Measurements from ENCODE around the gene GPS2.

DNA sequence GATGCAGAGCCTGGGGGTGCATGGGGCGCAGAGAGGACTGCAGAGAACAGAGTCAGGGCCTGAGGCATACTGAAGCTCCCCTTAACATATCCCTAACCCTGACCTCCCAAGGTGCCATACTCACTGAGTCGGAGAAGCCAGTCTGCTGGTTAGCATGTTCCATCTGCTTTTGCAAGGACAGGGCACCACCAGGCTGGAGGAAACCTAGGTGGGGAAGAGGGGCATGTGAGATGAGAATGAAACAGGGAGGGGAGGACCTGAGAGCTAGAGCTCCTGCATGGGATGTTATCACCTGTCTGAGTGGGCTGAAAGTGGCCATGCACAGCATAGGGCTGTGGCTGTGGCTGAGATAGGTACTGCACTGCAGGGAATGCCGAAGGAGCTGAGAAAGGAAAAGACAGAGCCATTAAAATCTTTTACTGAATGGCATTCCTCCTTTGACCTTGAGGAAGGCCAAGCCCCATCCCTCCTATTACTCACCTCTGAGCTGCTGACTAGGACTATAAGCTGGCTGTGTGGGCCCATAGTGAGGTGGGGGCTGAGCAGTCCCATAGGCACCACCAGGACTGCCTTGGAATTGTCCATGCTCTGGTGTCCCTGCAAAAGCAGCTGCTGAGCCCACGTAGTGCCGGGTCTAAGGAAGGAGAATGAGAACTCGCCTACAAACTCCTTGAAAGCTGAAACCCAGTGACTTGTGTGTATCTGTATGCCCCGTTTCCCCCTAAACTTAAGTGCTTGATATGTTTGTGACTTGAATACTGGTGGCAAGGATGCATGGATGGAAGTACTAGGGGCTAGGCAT, 1.9 kb downstream of the GPS2 start:
- TF ChIP-seq, protein P1, sequence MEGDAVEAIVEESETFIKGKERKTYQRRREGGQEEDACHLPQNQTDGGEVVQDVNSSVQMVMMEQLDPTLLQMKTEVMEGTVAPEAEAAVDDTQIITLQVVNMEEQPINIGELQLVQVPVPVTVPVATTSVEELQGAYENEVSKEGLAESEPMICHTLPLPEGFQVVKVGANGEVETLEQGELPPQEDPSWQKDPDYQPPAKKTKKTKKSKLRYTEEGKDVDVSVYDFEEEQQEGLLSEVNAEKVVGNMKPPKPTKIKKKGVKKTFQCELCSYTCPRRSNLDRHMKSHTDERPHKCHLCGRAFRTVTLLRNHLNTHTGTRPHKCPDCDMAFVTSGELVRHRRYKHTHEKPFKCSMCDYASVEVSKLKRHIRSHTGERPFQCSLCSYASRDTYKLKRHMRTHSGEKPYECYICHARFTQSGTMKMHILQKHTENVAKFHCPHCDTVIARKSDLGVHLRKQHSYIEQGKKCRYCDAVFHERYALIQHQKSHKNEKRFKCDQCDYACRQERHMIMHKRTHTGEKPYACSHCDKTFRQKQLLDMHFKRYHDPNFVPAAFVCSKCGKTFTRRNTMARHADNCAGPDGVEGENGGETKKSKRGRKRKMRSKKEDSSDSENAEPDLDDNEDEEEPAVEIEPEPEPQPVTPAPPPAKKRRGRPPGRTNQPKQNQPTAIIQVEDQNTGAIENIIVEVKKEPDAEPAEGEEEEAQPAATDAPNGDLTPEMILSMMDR (IDR thresholded peaks at IDR 0.05; ENCODE audit: low read length): peak; percentile 32
- TF ChIP-seq EZH2 (optimal IDR thresholded peaks at IDR 0.05; ENCODE audit: low read depth, low read length): no peak
- no peak for TF ChIP-seq EZH2phosphoT487 (IDR thresholded peaks at IDR 0.05; ENCODE audit: low read length)
